Measurements from ENCODE around the gene FOXS1.

Gene FOXS1

DNA sequence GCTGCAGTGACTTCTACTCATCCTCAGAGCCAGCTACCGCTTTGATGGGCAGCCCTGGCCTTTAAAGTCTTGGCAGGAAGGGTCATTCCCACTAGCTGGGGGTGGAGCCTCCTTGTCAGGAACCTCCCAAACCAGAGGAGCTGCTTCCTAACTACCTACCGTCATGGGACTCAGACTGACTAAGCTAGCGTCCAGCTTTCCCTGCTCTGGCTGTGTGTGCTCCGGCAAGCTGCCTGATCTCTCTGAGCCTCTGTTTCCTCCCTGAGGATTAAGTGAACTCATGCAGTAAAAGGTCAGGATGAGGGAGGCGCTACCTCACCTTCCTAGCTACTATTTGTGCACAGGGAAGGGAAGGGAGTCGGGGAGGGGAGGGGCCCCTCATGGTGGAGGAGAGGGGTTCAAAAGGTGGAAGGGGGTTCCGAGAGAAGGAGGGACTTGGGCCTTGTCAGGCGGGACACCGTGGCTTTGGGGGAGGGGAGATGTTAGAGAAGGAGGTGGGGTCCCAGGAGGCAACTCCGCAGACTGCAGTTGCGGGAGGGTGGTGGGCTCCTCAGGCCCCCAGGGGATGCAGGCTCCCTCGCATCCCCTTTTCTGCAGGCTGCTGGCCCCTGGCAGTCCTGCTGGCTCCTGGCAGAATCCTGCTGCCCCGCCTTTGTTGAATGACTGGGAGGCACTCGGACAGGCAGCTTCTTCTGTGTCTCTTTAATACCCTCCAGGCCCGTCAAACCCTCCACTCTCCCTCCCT lies 15.2 kb upstream of the FOXS1 start:
- no peak for DNase-seq

DNA sequence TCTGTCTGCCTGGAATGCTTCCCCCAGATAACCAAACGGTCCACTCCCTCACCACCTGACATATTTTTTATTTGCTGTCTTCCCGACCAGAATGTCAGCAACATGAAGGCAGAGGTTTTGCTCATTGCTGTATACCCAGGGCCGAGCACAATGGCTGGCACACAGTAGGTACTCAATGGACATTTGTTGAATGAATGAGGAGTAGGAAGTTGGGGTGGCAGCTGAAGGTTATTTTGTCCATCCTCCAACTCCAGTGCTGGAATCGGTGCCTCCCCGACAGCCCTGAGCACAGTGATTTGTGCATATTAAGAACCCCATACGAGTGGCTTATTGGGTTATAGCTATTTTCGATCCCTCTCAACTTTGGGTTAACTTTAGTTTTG lies 14.6 kb upstream of the FOXS1 start:
- no peak for DNase-seq

DNA sequence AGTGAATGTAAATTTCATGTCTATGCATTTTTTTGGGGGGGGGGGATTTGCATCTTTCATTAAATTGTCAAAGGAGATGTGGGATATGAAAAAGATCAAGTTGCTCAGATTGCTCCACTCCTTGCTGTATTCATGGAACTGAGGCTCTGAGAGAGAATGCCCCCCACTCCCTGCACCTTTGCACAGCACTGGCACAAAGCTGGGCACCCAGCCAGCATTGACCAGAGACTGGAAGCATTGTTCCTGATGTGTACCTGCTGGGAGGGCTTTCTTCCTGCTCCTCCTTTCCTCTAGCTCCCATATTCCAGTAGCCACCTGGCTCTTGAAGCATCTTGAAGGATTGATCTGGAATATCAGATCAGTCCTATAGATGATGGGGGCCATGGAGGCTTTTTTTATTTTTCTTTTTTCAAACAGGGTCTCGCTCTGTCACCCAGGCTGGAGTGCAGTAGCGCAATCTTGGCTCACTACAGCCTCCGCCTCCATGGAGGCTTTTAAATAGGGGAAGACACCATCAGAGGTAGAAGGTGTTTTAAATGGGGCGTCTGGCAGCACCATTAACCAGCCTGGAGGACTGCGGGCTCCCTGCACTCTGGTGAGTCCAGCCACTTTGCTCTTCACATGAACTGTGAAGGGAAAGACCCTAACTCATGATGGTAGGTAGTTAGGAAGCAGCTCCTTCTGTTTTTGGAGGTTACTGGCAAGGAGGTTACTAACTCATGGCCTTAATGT lies 14.0 kb upstream of the FOXS1 start:
- DNase-seq = no peak

DNA sequence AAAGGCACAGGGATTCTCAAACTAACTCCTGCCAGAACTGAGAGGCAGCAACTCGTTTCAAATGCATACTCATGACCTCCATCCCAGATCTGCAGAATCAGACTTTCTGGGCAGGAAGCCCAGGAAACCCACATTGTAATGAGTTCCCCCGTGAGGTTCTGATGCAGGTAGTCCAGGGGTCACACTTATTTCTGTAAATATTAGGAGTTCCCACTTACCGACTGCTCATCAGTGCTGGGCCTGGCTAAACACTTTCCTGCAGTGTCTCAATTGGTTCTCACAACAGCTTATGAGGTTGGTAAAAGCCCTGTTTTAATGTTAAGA lies 13.3 kb upstream of the FOXS1 start:
- no peak for DNase-seq

DNA sequence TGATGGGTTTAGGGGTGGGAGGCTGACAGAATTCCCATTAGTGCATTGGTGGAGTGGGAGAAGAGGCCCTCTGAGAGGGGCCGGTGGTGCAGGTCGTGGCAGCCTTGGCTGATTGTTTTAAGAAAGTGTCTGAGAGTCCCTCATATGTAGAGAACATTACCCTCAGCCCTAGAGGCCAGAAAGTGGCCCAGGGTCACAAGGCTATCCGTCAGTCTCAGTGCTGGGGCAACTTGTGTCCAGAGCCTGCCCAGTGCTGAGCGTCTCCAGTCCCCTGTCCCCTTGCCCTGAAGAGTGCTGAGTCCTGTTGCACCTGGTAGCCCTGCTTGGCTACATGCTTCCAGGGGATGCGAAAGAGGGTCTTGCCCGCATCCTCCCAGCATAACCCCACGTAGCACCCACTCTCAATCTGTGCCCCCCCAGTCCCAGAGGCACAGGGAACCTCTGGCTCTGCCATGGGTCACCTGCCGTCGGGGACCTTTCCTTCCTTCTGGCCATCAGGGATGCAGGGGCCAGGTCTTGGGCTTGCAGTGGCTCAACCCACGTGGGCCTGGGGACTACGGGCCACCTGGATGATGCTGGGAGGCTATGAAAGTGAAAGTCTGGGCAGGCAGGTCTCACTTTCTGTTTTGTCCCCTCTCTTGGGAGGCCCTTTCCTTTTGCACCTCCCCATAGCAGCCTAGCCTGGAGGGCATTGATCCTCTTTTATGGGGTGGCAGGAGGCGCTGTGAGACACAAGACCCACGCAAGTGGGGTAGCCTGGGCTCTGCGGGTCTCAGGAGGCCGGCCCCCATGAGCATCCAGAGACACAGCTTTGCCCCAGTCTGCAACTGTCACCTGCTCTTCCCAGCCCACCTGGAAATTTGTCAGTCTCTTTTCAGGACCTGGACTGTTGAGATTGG lies 12.7 kb upstream of the FOXS1 start:
- no peak for DNase-seq

DNA sequence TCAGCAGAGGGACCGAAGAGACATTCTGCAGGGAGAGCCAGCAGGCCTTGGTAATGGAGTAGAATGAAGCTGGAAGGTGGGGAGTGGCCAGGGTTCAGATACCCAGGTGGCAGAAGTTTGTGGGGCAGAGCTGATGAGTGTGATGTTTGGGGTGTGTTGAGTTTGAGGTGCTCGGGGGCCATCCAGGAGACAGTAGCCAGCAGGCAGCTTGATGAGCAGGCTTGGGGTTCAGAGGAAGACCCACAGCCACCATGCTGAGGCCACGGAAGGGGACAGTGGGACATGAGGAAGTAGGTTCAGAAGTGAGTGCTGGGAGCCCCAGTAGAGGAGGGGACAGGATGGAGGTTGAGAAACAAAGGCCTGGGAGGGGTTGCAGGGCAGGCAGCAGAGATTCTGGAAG lies 11.1 kb upstream of the FOXS1 start:
- no peak for DNase-seq

DNA sequence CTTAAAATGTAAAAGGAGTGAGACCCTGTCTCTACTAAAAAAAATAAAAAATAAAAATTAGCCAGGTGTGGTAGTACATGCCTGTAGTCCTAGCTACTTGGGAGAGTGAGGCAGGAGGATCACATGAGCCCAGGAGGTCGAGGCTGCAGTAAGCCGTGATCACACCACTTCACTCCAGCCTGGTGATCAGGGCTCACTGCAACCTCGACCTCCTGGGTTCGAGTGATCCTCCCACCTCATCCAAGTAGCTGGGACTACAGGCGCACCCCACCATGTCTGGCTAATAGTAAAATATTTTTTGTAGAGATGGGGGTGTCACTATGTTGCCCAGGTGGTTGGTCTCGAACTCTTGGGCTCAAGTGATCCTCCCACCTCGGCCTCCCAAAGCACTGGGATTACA lies 8.1 kb upstream of the FOXS1 start:
- DNase-seq = no peak

DNA sequence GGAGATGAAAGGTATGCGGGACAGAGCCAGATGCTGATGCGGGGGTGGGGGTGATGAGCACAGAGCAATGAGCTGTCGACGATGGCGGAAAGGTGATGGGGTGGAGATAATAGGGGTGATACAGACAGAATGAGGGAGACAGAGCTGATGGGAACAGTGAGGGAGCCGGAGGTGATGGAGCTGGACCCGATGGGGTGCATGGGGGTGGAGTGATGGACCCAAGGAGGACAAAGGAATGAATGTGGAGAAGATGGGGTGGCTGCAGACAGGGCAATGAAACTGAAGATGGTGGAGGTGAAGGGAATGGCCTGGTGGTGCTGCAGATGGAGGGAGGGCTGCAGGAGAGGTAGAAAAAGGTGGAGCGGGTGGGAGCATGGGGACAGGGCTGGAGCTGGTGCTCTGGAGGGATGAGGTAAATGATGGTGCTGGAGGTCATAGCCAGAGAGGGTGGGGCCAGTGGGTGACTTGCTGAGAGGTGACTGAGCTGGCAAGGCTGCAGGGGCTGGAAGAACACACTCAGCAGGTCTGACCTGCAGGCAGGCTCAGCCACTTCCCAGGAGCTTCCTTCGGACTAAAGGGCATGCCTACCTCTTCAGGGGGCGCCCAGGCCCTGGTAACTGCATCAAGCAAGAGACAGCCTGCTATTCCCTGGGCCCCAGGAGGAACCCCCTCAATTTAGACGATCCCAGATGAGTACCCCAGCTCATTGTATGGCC lies 6.0 kb upstream of the FOXS1 start:
- DNase-seq = no peak

DNA sequence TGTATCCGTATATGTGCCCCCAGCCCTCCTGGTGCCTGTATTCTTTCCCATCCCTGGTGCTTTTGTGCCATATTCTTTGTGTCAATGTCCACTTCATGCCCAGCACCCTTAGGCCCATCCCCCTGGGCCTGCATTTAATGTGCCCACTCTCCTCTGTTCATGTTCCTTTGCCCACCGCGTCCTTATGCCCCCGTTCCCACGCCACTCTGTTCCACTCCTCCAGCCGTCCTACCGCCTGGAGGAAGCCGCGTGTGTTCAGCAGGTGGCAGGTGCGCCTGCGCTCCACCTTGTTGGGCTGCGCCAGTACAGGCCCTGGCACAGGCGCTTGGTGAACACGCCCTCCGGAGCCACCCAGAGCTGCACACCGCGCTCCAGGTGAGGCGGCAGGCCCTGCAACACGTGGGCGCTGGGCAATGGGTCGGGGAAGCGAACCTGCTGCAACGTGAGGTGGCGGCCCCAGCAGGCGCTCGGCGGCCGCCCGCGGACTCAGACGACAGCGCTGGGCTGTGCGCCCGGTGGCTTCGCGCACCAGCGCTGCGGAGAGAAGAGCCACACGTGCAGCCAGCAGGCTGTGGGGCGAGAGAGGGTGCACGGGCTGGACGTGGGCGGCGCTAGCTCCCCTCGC lies 4.0 kb upstream of the FOXS1 start:
- no peak for DNase-seq

DNA sequence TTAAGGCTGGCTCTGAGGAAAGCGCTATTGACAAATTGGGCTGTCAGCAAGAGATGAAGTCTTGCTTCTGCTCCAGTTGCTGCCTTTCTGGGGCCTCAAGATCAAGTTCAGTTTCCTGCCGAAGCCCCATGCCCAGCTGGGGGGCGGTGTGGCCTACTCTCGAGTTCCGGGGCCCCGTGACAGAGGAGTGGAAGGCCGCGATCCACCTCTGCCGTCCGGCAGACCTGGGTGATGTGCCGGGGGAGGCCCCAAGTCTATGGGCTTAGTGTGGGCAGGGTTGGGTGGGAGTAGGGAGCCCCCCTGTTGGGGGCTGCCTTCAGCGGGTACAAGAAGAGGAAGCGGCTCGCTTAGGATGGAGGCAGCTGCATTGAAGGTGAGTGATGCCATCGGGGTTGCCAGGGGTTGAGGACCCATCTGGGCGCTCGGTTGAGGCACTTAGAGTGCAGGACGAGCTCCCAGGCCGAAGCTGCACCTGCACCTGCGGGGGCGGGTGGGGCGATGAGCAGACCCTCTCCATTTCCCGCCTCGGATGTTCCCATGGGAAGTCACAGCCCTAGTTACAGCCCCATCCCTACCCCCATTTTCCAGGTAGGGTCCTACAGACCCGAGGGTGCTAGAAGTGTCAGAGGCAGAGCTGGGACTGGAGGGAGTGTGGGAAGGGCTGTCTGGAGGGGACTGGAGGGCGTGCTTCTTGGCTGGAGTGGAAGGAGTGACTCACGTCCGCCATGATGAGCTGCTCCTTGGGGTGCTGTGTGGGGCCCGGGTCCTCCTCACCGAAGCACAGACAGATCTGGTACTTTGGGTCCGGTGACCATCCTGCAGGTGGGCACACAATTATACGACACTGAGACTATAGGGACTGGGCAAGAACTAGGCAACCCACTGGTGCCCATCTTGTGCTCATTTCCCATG lies 2.9 kb upstream of the FOXS1 start:
- DNase-seq = no peak

DNA sequence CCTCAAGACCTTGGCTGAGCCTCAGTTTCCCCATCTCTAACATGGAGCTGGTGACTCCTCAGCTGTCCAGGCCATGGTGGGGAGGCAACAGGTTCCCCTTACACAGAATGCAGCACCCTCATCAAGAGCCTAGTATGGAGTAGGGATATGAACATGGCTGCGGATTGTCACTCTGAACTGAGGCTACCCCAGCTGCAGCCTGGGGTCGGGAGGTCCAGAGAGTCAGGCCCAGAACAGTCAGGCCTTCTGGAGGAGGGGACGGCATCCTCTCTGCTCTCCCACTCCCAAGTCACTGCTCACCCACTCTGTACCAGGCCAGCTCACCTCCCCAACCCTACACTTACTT lies 1.4 kb upstream of the FOXS1 start:
- DNase-seq = no peak

DNA sequence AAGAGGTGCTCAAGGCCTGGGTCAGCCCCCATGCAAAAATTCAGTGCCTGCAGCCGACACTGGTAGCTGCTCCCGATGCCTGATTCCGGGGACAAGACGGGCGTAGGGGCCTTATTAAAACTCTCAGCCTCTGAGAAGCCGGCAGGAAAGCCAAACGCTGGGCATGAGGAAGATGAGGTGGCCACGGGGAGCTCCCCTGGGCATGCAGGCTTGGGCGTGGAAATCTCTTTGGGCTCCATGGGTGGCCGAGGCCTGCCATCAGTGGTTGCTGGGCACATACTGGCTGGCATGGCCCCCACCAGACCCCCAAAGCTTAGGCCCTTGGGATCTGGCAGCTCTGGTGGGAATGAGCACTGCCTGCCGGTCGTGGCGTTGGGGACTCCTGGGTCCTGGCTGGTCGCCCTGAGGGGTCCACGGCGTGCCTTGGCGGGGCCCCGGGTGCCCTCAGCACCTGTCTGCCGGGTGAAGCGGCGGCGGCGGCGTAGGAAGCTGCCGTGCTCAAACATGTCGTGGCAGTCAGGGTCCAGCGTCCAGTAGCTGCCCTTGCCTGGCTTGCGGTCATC lies 586 bp downstream of the FOXS1 start:
- DNase-seq = no peak

DNA sequence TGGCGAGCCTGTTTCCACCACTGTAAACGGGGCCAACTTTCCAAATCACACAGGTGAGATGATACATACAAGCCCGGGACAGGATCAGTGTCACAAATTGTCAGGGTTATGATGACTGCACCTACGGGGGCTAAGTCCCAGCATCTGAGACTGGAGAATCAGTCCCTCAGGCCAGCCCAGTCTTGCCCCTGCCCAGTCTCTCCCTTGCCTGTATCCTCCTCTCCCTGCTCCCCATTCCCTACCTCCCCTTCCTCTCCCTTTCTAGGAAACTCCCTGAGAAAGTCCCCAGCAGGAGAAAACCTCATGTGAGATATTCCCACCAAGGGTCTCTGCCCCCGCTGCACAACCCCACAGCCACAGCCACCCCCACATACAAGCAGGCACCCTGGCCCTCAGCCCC lies 1.5 kb downstream of the FOXS1 start:
- no peak for DNase-seq

DNA sequence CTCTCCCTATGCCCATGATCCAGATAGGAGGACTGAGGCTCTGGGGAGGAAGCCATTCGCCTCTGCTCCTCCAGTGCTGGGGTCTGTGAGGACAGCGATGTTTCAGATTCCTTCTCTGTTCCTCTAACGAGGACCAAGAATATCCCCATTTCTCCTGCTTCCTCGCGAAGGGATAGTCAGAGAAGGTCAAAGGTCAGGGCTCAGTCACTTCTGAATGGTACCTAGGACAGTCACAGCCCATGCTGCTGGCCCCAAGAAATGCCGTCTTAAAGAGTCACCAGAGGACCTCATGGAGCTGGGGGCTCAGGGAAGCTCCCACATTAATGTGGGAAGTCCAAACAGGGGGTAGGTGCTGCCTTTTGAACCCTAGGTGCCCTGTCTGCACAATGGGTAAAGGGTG lies 2.1 kb downstream of the FOXS1 start:
- DNase-seq = no peak

DNA sequence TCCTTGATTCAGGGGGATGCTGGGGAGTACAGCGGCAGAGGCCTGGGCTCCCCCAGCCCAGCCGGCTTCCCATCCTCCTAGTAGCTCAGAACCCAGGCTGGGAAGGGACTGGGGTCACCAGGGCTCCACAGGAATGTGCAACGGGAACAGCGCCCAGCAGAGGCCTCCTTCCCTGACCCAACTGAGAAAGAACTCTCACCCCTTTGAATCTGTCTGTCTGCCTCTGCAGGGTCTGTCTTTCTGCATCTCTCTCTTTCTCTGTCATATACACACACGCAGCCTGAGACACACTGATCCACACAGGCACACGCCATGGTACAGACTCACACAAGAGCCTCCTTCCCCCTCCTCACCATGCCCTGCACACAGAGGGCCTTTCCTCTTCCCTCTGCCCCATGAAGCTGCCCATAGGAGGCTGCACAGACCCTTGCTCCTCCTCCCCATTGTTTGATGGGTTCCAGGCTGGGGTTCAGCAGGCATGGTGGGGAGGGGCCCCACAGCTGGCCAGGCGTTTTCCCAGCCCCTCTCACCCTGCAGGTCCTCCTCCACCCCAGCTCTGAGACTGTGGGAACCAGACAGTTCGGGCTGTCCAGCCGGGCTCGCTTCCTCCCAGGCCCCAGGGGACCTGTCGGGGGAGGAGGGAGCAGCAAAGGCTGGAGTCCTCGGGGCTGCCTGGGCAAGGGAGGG lies 2.8 kb downstream of the FOXS1 start:
- no peak for DNase-seq

DNA sequence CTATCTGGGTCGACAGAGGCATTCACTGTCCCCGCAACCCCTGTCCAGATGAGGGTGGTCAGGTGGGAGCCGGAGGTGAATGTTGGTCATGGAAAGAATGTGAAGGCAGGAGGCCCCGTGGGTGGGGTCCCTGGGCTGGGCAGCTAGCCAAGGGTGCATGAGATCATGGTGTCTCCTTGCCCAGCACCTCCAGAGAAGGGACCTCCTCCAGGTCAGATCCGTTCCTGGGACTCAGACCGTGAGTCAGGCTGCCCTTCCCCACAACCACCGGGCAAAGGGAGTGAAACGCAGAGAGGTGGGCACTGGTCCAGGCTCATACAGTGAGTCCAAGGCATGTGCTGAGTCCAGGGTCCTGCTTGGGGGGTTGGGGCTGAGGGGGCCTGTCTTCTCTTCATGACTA lies 3.5 kb downstream of the FOXS1 start:
- DNase-seq = no peak

DNA sequence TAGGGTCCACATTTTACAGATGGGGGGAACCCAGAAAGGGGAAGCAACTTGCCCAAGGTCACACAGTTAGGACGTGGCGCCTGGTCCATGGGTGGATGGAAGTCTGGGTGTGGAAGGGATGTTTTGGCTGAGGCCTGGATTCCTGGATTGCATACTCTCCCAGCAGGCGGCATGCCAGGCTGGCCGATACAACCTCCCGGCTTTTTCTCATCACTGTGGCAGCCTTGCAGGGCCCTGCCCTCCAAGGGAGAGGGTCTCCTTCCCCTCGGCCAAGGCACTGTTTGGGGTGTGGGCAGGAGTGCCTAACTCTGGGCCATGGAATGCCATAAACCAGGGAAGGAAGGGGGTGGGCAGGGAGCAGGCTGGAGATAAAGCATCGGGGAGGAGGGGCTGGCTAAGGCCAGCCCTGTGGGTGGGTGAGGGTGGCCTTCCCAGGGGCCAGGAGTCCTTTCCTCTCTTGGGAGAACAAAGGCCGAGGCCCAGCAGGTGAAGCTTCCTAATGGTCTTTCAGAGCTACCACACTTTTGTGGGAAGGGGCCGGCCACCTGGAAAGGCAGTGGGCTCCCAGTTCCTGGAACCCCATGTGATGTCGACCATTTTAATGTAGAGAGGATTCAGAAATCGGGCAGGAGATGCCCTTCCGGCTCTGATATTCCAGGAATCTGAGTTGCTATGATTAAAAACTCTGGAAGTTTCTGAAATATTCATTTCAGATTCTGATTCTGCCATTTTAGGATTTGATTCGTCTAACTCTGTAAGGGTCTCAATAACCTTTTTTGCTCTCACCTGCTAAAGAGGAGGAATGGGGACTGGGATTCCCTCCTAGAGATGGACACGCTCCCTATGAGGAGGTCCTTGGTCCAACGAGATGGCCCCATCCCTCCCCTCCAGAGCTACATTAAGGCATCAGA lies 4.2 kb downstream of the FOXS1 start:
- DNase-seq = no peak

DNA sequence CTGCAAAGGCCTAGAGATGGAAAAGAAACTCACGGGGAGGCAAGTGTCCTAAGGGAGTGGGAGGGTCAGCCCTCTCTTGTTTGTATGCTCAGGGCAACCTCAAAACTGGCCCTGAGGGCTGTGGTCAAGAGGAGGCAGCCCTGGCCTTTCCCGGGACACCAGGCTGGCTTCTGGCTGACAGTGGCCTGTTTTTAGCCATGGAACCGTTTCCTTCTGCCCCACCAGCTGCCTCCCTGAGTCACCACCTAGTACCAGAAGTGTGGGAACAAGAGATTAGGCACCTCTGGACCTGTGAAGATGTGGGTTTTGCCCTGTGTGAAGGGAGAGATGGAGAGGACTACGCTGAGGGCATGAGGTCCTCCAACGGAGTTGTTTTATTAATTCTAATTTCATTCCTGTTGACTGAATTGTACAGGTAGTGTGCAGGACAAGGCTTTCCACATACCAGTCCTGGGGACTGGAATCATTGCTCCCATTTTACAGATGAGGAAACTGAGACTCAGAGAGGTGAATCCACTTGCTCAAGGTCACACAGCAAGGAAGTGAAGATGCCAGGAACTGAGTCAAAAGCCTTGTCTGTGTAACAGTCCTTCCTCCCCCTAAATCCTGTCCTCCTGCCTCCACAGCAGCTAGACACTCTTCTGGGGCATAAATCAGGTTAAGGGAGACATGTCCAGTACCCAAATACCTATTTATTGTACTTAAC lies 5.5 kb downstream of the FOXS1 start:
- DNase-seq = no peak

Measured in stimulated activated CD8-positive, alpha-beta memory T cell treated with anti-CD3 and anti-CD28 coated beads, Interleukin-4, amount 100 ng/mL, for 48 hours (primary cell).